Placental pericyte (primary cell): Measurements from ENCODE around the gene ESRRB. TPM values are rescaled to one million over a fixed set of nuclear protein-coding genes. Genes with fewer than 3 reads are reported as not detected.

Source experiments
- total RNA-seq: library from RNA; depleted of rRNA; stranded (reverse); fragments of >200 nt; gene quantifications from 2 replicates; pipeline ENCODE4 v1.2.3, GENCODE V29; 2012

ESRRB gene
- 0.14 TPM in 1 of 2 replicates, not detected in the other for total RNA-seq

DNA sequence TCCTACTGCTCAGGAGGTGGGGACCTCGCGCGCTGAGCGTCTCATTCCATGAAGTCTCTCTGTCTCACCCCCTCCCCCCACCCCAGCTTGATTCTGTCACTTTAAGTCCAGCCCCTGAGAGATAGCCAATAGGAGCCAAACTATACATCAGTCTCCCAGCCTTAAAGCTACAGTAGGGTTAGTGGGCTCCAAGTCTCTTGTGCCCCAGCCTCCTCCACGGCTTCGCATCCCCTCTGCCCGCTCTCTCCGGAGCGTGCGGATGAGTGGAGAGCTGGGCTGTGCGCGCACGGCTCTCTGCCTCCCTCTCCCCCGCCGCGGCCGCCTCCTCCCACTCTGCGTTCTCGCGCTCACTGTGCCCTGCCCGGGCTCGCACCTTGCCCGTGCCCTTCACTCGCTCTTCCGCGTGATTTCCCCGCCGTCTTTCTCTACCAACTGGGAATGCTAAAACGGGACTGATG, at the start of gene ESRRB:
Gene ESRRB, plus strand, starts transcription at position 191 of the 458 bp plus-strand sequence. Its CDS starts 265 bp downstream, at position 456.

Other genes with a start within 250 kb of the ESRRB start
- 61.1 and 81.7 TPM in 2 replicates for gene GPATCH2L, start 224.2 kb upstream of the ESRRB start, total RNA-seq